Stomach (tissue), 9 donors: ENCODE results near the gene NUP42. TPM values are rescaled to one million over a fixed set of nuclear protein-coding genes. Genes with fewer than 3 reads are reported as not detected.
"Not testable (repeated sequence)": the region's sequence is repeated elsewhere in the genome, so short reads cannot be mapped to it uniquely, and the experiment has no call there.

Experiments
- DNase-seq, 2 donors: peaks; one replicate each; pipeline versions ENCODE4 v3.0.0 to v3.0.0-alpha.2; 2013 to 2019
- H3K27ac ChIP-seq, 5 donors: fragments of 200-600 bp in 4 of 5; sonication (generic) in 4 of 5; one replicate each; pipeline ENCODE4 v1.5.1; 2013 to 2019; ENCODE audit warnings: mild to moderate bottlenecking in 1 of 5, moderate library complexity in 1 of 5
- H3K27me3 ChIP-seq, 3 donors: fragments of 200-600 bp; sonication (generic); one replicate each; pipeline ENCODE4 v1.5.1; 2017 to 2019; ENCODE audit warnings: mixed run types in 1 of 3
- H3K36me3 ChIP-seq, 4 donors: fragments of 200-600 bp; sonication (generic); 1 replicate in 3 of 4; 2 replicates in 1 of 4; pipeline ENCODE4 v1.5.1; 2016 to 2019
- H3K4me1 ChIP-seq, 4 donors: fragments of 200-600 bp; sonication (generic); one replicate each; pipeline ENCODE4 v1.5.1; 2016 to 2019
- H3K4me3 ChIP-seq, 4 donors: fragments of 200-600 bp; sonication (generic) in 3 of 4; one replicate each; pipeline ENCODE4 v1.5.1; 2016 to 2019; ENCODE audit warnings: mild to moderate bottlenecking in 1 of 4
- H3K9me3 ChIP-seq, 4 donors: fragments of 200-600 bp; sonication (generic); one replicate each; pipeline ENCODE4 v1.5.1; 2016 to 2019
- CTCF ChIP-seq, 7 experiments: fragments of 450-650 bp in 4 of 7; fragments of 200-600 bp in 3 of 7; sonication (generic) in 3 of 7; IDR thresholded peaks; one replicate each; pipeline ENCODE4 v1.5.1; 2016 to 2019; ENCODE audit warnings: antibody characterized with exemption in 7 of 7, control low read depth in 2 of 7, mild to moderate bottlenecking in 1 of 7
- EP300 ChIP-seq: sonication (generic); formaldehyde crosslinking; IDR thresholded peaks from one replicate; pipeline ENCODE4 v1.6.1; 2017; ENCODE audit warnings: antibody characterized with exemption
- POLR2A ChIP-seq, 4 donors: fragments of 450-650 bp; IDR thresholded peaks; one replicate each; pipeline ENCODE4 v1.6.1; 2016; ENCODE audit warnings: antibody characterized with exemption in 4 of 4, control low read depth in 2 of 4, mild to moderate bottlenecking in 1 of 4, moderate library complexity in 1 of 4
- POLR2AphosphoS5 ChIP-seq, 3 donors: sonication (generic); formaldehyde crosslinking; IDR thresholded peaks; one replicate each; pipeline ENCODE4 v1.6.1; 2016; ENCODE audit warnings: antibody characterized with exemption in 3 of 3
- WGBS, 5 donors: extraction: QIAGEN DNeasy Blood & Tissue Kit in 3 of 5; methylation state at CpG; one replicate each; pipeline versions ENCODE4 v1.1.5 to v1.1.7; 2013 to 2018; 5-methylcytosine and 5-hydroxymethylcytosine counted together
- intact Hi-C: fragments of 100-400 bp; cut with DNase I; formaldehyde crosslinking; loops from one replicate; pipeline ENCODE4 v1.15.1; 2023; ENCODE audit warnings: low total_unique reads
- polyA plus RNA-seq, 3 donors: library from polyadenylated mRNA; stranded (reverse); fragments of 200-250 nt; gene quantifications; one replicate each; pipeline ENCODE4 v1.2.3, GENCODE V29; 2013
- total RNA-seq, 5 donors: library from RNA; depleted of rRNA; stranded (reverse); fragments of >200 nt; gene quantifications; one replicate each; pipeline versions ENCODE4 v1.1.0 to v1.2.3, GENCODE V29; 2014 to 2016
- donor health status: healthy with polysubstance abuse.
- donor health status: Bipolar disorder and iron deficiency.
- donor health status: healthy.

Gene NUP42
- total and polyA plus RNA-seq, 8 donors: 3.8 to 113 (median 25.1) TPM

- Histone ChIP-seq H3K36me3 (no peaks in the 10 kb centered on the region), H3K27me3 (no peaks in the 10 kb centered on the region), H3K9me3 (no peaks in the 10 kb centered on the region), H3K4me3 (no peak overlapping the region), H3K27ac (no peak overlapping the region), H3K4me1 (no peaks in the 10 kb centered on the region)
- 34 to 63% (median 44%) methylated on average over 3 of the region's 3 CpGs for WGBS, 5 donors
- TF ChIP-seq EP300: no peak
- TF ChIP-seq CTCF (IDR thresholded peaks at IDR 0.05): no peak
- no peak for TF ChIP-seq POLR2A (IDR thresholded peaks at IDR 0.05)
- no peak for TF ChIP-seq POLR2AphosphoS5 (IDR thresholded peaks at IDR 0.05)
- intact Hi-C loops: no loop called here
- DNase-seq: no peak
Observed at GRCh38 chr7:23218196-23218595, 36.3 kb downstream of the NUP42 start.

- Histone ChIP-seq H3K9me3 (no peaks in the 10 kb centered on the region), H3K27me3 (no peaks in the 10 kb centered on the region), H3K4me1 (no peaks in the 10 kb centered on the region), H3K4me3 (no peak overlapping the region), H3K27ac (no peak overlapping the region), H3K36me3 (no peaks in the 10 kb centered on the region)
- WGBS, 5 donors: 42 to 61% (median 57%) methylated on average over 10 of the region's 10 CpGs
- DNase-seq: no peak
- intact Hi-C loops: no loop called here
- TF ChIP-seq POLR2AphosphoS5 (IDR thresholded peaks at IDR 0.05) (no peak), EP300 (no peak), POLR2A (IDR thresholded peaks at IDR 0.05) (no peak), CTCF (IDR thresholded peaks at IDR 0.05) (no peak)
Observed at GRCh38 chr7:23220690-23221305, 39.0 kb downstream of the NUP42 start.

GRCh38 chr7:23222439-23223030 lies 40.7 kb downstream of the NUP42 start:
- H3K4me3 ChIP-seq: no peak overlapping the region
- 34 to 50% (median 40%) methylated on average over 5 of the region's 5 CpGs for WGBS, 5 donors

GRCh38 chr7:23224364-23224763 lies 42.5 kb downstream of the NUP42 start:
- H3K27me3 ChIP-seq, H3K27ac ChIP-seq, H3K4me1 ChIP-seq, DNase-seq, H3K9me3 ChIP-seq, H3K36me3 ChIP-seq, H3K4me3 ChIP-seq, intact Hi-C loops: not testable (repeated sequence)
- 81 to 87% (median 85%) methylated on average over 4 of the region's 4 CpGs for WGBS, 5 donors

More at GRCh38 chr7:23222439-23223030, 40.7 kb downstream of the NUP42 start:
- TF ChIP-seq POLR2A (IDR thresholded peaks at IDR 0.05) (no peak), EP300 (no peak), CTCF (IDR thresholded peaks at IDR 0.05) (no peak), POLR2AphosphoS5 (IDR thresholded peaks at IDR 0.05) (no peak)
- no peak for DNase-seq
- Histone ChIP-seq H3K4me1 (no peaks in the 10 kb centered on the region), H3K27ac (no peak overlapping the region), H3K9me3 (no peaks in the 10 kb centered on the region), H3K36me3 (no peaks in the 10 kb centered on the region), H3K27me3 (no peaks in the 10 kb centered on the region)
- intact Hi-C loops: no loop called here

GRCh38 chr7:23226844-23227450 lies 45.1 kb downstream of the NUP42 start:
- DNase-seq: no peak
- H3K27ac ChIP-seq: no peak overlapping the region
- H3K4me3 ChIP-seq: no peak overlapping the region
- H3K27me3 ChIP-seq: no peaks in the 10 kb centered on the region
- H3K36me3 ChIP-seq: no peaks in the 10 kb centered on the region
- peaks cover 0 to 8% (median 0%) of the 10 kb centered on the region in 4 donors for H3K9me3 ChIP-seq
- no peaks in the 10 kb centered on the region for H3K4me1 ChIP-seq
- TF ChIP-seq CTCF (IDR thresholded peaks at IDR 0.05) (no peak), EP300 (no peak), POLR2A (IDR thresholded peaks at IDR 0.05) (no peak), POLR2AphosphoS5 (IDR thresholded peaks at IDR 0.05) (no peak)
- 71 to 77% (median 74%) methylated on average over 4 of the region's 4 CpGs for WGBS, 5 donors
- intact Hi-C loops: no loop called here
